NCI-H187 treated with DMSO at 0.1 percent for 48 hours (cell line): ENCODE measurements around the gene MTCL1.

Experiments used
- DNase-seq: peaks from one replicate; lab custom pipeline; 2025; lab: John Stamatoyannopoulos, UW

Gene MTCL1

DNA sequence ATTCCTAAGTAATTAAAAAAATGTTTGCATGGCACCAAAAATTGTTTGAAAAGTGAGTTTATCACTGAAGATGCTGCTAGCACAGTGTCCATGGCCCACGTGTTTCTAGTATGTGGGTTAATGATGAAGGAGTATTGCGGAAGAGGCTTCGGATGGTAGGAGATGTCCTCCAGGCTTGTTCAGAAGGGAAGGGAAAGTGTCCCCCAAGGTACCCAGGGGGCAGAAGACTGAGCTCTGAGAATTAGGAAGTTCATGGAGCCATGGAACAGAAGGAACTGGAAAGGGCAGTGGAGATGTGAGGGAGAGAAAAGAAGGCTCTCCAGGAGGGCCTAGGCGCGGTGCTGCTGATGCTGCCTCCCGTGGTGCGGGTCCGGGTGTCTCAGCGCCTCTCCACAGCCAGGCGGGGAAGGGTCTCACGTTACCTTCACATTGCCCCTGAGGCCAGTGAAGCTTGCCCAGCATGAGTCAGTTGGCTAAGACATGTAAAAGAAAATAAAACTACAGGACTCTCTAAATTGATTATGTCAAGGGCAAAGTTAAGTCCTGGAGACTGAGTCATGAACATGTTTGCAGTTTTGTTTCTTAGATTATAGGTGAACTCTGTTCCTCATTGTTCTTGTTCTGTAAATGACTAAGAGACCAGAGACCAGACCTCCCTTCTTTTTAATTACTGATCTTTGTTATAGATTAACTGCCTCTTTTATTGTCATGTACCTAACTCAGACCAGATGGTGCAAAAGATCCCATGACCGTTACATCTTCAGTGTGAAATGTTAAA, 89.0 kb downstream of the MTCL1 start:
- DNase-seq: no peak

GRCh38 chr18:8794934-8795280, 89.6 kb downstream of the MTCL1 start:
- no peak for DNase-seq

DNA sequence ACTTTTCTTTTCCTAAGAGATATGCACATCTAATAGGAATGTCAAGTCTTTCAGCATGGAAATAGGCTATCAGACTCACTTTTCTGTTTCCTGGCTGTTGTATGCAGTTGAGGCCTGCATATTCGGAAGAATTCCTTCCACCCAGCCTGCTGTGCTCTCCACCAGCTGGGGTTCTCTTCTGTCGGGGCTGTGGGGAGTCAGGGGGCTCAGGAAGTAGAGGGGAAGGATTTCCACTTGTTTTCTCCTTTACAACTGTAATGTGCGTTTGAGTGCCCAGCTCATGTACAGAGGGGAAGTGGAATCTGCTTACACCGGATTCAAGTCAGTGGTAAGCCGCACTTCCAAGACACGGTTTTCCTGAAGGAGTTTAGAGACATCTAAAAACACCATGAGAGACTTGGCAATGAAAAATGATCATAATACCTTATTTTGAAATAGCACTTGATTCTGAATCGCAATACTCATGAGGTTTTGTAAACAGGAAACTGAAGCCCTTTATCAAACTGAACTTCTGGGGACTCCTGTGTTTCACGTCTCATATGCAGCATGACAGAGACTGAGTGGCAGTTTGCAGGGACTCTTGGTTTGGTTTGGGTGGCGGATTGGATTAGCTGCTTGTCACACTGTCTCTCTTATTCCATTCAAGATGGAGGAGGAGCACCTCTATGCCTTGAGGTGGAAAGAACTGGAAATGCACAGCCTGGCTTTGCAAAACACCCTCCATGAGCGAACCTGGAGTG, 90.4 kb downstream of the MTCL1 start:
- no peak for DNase-seq

GRCh38 chr18:8797206-8797605, 91.8 kb downstream of the MTCL1 start:
- DNase-seq: no peak

DNA sequence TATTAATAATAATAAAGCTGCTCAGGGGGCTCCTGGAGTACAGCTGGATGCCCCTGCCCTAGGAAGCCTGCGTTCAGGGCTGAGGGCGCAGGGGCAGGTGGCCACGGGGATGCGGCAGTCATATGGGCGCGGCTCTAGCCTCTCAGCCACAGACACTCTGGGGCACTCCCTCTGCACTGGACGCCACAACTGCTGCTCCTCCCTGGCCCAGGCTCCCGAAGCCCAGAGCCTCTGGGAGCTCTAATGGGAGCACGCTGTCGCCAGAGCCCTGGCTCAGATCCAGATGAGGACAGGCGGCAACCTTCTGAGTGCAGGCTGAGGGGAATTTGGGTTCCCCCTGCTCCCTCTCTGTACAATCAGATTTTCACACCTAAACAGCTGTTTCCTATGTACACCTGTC, 93.6 kb downstream of the MTCL1 start:
- no peak for DNase-seq

- no peak for DNase-seq
Measured at GRCh38 chr18:8799596-8800441, 94.5 kb downstream of the MTCL1 start.

DNA sequence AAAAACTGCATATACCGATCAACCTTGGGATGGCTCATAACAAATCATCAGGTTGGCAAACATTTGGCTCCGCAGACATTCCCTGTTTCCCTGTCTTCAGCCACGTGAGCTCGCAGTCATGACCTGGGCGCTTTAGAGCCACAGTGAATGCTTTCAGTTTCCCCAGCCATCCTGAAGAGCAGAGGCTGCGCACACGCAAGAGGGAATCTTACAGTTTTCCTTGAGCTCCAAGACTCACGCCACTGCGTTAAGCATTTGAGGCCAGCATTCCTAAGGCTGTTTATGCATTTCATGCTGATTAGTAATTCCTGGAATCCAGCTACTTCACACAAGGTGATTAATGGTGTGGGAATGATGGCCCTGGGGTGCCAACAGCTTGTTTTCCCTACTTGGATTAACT, 95.1 kb downstream of the MTCL1 start:
- DNase-seq: no peak

DNA sequence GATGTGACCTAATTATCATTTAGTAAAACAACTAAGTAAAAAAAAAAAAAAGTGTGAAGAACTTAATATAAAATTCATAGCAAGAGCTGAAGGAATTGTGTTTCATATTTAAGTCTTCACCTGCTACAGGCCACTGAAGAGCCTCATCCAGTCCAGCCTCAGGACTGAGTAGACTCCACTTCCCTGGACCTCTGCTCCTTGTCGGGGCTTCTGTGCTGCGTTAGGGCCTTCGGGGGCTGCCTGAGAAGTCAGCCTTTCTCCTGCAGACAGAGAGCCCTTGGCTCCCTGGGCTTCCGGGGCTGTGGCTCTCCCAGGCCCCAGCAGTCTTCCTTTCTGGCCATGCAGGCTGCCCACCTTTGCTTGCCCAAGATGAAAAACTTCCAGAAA, 95.5 kb downstream of the MTCL1 start:
- DNase-seq: no peak

GRCh38 chr18:8801263-8801901, 96.0 kb downstream of the MTCL1 start:
- DNase-seq: no peak

- no peak for DNase-seq
Measured at GRCh38 chr18:8802017-8802672, 96.8 kb downstream of the MTCL1 start.

- no peak for DNase-seq
Measured at GRCh38 chr18:8803063-8803795, 97.9 kb downstream of the MTCL1 start.

GRCh38 chr18:8803957-8804356, 98.6 kb downstream of the MTCL1 start:
- DNase-seq: no peak

DNA sequence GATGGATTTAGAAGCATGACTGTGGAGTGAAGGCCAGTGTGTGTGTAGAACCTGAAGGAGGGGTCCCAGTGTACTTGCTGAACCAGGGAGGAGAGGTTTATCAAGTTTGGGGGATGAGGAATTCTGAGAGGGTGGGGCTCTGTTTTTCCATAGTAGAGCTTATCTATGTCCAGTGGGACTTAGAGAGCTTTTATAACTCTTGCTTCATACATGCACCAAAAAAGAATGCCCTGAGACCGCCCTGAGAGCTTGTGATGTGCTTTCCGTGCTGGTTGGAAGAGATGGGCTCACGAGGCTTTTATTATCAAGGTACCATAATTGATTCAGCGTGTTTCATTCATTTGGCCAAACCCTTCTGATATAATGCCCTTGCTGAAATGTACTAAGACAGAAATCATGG, 100.2 kb downstream of the MTCL1 start:
- no peak for DNase-seq

DNA sequence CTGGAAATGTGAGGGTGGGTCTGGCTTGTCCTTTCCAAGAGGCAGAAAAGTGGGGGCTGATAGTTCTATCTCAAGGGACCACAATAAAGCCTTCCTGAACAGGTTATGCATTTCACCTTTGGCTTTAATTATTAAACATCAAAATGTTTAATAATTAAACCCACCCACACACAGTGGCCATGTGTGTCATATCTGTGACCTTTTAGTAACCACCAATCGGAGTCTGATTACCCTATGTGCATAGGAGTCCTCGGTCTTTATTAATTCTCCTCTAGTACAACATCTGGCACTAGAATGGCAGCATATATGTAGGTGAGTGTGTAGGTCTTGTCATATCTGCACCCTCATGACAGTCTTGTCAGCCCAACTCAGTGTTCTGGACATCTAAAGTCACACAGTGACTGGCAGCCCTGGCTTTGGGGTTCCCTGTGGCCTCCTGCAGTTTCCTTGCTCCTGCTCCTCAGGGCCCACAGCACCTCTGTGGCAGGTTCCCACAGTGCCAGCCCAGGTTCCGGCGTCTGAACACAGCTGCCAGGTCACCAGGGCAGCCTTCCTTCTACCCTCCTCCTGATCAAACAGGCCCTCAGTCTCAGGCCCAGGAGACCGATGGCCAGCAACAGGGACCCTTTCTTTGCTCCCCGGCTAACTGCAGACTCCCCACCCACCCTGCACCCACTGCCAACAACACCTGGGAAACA, 100.9 kb downstream of the MTCL1 start:
- DNase-seq: no peak

DNA sequence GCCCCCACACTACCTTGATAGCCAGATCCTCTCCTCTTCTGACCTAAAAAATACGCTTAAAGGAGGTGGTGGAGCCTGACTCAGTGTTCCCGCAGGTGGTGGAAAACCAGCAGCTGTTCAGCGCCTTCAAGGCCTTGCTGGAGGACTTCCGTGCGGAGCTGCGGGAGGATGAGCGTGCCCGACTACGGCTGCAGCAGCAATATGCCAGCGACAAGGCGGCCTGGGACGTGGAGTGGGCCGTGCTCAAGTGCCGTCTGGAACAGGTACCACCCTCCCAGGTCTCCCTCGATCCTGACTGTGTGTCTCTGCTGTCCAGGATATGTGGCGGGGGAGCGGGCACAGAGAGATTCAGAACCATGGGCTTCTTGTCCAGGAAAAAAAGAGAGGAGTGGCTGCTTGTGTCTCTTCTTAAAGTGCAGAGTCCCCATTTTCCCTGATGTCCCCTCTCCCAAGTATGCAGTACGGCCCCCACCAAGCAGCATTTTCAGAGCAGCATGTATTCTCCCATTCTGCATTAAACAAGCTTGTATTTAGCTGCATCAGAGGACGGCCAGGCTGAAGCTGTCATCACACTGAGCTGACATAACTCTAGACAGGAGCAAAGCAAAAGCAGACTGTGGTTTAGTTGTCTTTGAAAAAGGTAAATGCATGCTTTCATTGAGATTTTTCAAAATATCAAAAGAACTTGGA, 101.6 kb downstream of the MTCL1 start:
- DNase-seq: no peak

DNA sequence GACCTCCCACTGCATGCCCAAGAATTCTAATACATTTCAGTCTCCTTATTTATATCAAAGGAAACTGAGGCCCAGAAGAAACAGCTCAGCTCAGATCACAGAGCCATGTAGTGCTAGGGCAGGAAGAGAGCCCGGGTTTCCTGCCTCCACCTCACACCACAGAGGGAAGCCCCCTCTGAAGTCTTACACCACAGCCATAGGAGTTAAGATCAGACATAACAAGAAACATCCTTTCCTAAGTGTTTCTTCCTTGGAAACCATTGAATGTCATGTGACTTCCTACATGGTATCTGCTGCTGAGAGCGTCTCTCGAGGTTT, 102.1 kb downstream of the MTCL1 start:
- DNase-seq: no peak

DNA sequence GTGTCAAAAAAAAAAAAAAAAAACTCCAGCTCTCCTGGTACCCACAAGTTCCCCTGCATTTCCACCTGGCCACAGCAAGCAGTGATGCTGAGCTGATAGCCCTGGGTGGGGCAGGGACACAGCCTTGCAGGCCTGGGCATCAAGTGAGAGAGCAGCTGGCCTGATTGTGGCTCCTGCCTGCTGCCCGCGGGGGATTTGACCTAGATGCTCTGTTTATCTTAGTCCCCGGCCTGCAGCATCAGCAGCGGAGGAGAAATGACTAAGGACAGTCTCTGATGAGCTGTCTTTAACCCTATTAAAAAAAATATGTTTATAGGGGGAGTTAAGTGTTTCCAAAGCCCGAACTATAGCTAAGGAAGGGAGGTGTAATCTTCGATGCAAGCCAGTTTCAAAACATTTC, 102.6 kb downstream of the MTCL1 start:
- DNase-seq: no peak

DNA sequence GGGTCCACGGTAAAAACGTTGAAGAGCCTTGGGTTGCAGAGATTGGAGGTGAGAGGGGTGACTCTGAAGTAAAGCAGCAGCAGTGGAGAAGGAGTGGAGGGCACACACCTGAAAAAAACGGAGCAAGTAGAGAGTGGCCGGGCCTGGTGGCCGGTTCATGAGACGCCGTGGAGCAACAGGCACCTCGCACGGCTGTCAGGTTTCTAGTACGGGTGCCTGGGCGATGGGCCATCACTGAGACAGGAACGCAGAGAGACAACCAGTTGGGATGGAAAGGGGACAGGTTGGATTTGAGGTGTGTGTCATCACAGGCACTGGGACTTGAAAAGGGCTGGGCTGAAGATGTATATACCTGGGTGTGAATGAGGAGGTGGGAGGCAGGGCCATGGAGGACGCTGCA, 104.2 kb downstream of the MTCL1 start:
- DNase-seq: no peak

- DNase-seq: no peak
Measured at GRCh38 chr18:8810157-8810556, 104.8 kb downstream of the MTCL1 start.

- no peak for DNase-seq
Measured at GRCh38 chr18:8811115-8811514, 105.8 kb downstream of the MTCL1 start.
